CD4-positive, alpha-beta T cell treated with Interleukin-17A for 1 hour (primary cell): ENCODE measurements around the gene CST8.

Experiments used
- DNase-seq: peaks from one replicate; pipeline ENCODE4 v3.0.0-alpha.2; 2020

The CST8 gene

DNA sequence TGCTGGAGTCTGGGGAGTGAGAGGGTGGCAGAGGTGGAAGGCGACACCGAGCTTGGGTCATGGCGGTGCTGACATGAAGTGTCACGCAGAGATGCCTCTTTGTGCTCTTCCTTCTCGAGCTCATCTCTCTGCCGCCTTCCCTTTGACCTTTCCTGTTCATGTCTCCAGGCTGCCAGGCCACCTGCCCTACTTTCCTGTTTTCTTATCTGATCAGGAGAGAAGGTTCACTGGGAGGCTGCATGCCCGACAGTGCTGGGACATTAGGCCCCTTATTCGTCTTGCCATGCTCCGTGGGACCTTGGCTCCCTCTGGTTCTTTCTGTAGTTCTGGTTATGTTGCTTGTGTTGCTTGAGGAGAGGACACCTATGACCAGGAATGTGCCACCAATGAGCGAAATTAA is 33.2 kb downstream of the CST8 start:
- DNase-seq, result no peak

DNA sequence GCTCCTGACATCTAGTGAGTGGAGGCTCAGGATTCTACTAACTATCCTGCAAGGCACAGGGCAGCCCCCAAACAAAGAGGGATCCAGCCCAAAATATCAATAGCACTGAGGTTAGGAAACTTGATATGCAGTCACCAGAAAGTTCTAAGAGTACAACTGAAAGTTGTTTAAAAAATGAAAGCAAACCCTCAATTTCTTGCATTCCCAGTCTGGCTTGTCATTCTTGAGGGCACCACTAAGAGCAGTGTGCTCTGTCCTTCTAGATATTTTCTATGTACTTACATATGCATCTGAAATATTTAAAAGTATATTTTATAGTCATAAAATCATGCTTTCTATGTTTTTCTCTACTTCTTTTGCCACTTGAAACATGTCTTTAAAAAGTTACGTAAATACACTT is 35.9 kb downstream of the CST8 start:
- no peak for DNase-seq

DNA sequence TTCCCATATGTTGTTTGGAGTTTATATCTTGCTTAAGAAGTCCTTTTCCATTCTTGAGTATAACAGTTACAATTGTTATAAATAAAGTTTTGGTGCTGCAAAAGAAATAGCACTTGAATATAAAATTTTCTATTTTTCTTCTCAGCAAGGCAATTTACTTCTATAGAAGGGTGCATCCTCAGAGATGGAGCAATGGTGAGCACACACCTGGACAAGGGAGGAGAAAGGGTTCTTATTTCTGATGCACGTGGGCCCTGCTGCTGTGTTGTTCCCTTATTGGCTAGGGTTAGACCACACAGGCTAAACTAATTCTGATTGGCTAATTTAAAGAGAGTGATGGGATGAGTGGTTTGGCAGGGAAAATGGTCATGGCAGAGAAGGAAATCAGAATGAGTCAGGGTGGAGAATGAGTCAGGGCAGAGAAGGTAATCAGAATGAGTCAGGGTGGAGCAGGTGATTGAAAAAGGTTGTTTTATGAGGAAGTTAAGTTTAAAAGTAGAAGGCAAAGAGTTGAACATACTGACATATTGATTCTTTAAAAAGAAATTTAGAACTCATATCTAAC is 38.0 kb downstream of the CST8 start:
- no peak for DNase-seq

DNA sequence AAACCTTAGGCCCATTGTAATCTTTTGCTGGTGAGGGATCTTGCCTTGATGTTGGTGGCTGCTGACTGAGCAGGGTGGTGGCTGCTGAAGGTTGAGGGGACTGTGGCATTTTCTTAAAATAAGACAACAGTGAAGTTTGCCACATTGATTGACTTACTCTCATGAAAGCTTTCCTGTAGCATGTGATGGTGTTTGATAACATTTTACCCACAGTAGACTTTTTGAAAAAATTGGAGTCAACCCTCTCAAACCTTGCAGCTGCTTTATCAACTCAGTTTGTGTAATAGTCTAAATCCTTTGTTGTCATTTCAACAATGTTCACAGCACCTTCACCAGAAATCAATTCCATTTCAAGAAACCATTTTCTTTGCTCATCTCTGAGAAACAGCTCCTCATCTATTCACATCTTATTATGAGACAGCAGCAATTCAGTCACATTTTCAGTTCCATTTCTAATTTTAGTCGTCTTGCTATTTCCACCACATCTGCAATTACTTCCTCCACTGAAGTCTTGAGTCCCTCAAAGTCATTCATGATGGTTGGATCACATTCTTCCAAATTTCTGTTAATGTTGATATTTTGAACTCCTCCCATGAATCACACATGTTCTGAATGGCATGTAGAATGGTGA is 40.1 kb downstream of the CST8 start:
- no peak for DNase-seq

DNA sequence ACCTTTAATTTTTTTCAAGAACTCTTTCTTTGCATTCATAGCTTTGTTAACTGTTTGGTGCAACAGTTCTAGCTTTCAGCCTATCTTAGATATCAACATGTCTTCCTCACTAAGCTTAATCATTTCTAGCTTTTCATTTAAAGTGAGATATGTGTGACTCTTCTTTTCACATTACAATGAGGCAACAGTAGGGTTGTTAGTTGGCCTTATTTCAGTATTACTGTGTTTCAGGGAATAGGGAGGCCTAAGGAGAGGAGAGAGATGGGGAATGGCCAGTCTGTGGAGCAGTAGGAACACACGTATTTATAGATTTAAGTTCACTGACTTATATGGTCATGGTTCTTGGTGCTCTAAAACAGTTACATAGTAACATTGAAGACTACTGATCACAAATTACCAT is 41.6 kb downstream of the CST8 start:
- no peak for DNase-seq

DNA sequence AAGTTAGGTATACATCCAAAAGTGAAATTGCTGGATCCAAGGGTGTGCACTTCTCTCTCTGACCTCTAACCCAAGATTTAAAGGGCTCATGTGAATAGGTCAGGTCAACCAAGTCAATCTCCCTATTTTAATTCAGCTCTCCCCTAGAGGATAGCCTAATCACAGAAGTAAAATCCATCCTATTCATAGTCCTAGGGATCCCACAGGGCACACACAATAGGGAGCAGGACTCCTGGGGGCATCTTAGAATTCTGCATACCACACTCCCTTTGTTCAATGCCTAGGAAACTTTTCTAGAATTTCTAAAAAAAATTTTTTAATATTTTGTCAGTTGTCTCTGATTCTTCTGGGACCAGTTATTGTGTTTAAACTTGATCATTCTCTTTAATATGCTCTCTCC is 42.2 kb downstream of the CST8 start:
- DNase-seq, result no peak

DNA sequence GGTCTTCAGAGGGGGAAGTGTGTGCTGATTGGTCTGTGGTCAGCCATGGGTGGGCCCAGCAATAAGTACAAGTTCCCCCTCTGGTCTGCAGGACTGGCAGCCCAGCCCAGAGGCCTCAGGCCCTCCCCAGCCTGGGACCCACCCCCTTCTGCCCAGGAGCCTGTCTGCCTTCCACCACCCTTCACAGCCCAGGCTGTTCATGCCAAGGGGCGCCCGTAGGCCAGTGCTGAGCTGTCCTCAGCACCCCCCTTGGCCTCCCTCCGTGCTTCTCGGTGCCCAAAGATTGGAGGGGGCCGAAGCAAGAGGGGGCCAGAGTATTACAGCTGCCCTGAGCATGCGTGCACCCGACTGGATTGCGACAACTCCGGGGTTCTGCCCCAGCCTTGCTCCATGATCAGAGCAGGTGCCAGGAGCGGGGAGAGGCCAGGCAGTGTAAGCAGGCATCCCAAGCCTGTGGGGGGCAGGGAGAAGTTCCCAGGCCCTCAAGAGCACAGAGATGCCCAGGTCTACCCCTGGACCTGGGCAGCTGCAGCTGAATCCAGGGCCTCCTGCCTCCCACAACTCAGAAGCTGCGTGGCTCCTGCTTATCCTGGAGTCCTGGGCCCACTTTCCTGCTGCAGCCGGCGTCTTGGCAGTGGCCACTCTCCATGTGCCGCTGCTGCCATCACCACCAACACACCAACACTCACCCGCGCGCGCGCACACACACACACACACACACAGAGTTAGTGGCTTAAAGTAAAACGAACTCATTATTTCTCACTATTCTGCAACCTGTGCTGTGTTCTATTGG is 44.1 kb downstream of the CST8 start:
- no peak for DNase-seq

DNA sequence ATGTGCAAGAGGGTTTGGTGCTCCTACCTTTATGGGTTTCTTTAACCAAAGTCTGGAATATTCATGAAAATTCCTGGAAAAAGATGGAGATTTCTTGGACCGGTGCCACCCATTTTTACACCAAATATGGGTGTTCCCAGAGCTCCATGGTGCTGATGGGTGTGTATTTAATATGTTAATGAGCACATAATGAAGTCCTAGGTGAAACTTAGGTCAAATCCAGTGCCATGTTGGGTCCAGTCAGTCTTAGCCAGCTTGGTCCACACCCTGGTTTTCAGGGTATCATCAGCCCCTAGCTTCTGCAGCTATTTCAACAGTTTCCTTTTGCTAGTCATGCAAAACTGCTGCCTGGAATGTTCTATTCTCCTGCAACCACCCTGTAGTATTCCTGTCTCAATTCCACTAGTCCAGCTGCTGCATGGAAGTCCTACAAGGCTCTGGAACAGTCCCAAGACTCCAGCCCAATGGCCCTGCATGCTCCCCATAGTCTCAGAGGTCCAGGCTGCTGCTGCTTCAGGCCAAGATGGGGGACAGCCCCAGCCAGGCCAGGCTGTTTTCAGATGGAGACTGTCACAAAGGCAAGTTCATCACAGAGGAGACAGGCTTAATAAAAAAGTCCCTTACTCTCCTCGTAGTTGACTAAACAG is 45.5 kb downstream of the CST8 start:
- DNase-seq, result no peak

DNA sequence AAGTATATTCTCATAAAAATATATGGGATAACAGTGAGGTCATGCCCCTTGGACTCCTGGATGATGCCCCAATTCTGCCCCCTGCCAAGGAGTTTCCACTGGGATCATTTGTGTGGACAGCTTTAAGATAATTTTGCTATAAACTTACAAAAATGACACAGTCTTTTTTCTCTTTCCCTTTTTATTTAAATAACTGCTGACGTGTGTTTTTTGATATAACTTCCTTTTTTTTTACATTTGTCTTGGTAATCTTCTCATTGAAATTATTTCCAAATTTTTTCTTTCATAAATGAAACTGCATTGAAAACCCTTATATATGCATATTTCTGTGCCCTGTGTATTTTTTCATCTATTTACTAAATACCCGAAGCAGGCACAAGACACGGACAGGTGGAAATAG is 46.1 kb downstream of the CST8 start:
- DNase-seq, result no peak

DNA sequence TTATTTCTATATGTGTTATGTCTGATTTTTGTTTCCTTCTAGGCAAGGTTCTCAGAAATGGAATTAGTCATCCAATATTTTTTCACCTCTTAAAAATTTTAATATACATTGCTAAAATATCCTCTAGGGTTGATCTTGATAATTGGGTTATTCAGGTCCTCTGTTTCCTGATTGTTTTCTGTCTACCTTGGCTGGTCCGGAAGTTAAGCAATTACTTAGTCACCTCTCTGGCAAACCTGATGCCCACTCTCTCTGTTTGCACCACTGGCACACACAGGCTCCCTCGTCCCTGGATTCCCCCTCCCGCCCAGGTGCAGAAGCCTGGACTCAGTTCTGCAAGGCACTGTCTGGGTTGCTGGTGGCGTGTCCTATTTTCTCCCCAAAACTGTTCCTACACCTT is 49.7 kb downstream of the CST8 start:
- no peak for DNase-seq

DNA sequence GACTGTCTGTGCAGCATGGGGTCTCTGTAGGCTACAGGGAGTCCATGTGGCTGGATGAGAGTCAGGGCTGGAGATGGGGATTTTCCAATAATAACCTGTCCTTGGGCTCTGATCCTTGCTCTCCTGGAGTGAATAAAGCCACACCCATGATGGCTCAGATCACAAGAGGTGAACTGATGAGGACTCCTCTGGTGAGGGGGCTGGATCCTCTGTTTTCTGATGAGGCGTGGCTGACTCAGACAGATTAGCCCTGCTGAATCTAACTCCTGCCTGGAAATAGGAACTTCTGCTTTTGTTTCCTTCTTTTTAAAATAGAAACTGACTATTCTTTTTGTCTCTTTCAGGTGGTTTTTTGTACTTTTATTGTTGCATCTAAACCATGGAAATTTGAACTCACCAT is 50.4 kb downstream of the CST8 start:
- no peak for DNase-seq

DNA sequence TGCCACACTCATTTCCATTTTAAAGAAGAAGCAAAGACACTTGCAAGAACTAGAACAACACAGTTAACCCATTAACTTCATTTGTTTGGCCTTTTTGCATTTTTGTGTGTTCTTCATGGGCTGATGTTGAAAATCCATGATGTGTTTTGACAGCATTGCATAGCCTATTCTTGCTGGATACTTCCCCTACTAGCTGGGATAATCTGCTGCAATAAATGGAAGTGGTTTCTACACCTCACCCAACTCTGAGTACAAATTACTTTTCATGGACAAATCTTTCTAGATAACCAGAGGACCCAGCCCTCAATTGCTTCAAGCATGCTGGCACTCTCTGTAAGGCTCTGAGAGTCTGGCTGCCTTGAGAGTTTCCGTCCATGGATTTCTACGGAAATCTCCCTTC is 50.9 kb downstream of the CST8 start:
- no peak for DNase-seq

DNA sequence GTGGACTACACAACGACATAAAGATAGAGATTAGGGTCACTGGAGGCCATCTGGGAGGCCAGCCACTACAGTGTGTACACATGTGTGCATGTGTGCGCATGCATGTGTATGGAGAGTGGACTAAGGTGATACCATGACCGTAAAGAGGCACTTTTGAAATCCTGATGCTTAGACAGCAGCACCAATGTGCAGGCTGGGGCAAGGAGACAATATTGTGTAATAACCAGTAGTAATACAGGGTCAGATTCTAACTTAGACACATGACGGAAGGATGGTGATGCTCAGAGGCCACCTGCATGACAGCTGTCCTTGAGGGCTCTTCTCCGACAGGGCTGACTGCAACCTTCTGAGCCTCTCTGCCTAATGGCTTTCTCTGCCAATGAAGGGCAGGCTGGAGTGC is 51.9 kb downstream of the CST8 start:
- DNase-seq, result no peak

DNA sequence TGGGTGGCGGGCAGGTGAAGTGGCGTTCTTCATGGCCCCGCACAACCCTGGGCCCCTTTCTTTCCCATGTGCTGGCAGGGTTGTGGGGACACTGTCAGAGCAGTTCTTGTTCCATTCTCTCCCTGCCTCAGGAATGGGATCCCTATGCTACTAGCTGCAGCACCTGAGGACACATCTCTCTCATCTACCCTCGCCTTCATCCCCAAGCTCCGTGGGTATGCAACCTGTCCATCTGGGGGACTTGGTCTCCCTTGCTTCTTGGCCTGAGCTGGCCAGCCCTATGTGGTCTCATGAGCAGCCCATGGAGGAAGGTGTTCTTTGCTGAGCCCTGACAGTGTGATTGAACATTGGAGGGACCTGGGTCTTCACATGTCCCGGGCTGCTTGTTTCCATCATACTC is 53.2 kb downstream of the CST8 start:
- DNase-seq, result no peak
